Chondrocyte (in vitro differentiated cells): Measurements from ENCODE around the gene TMEM163. TPM values are rescaled to one million over a fixed set of nuclear protein-coding genes. Genes with fewer than 3 reads are reported as not detected.

Experiments
- DNase-seq: peaks from one replicate; pipeline ENCODE4 v3.0.0; 2021; ENCODE audit warnings: mixed read lengths, low spot score
- H3K27ac Mint-ChIP-seq: one replicate; pipeline ENCODE4 v1.8.0; 2021; ENCODE audit warnings: mild to moderate bottlenecking, moderate library complexity, mixed read lengths; ENCODE audit not compliant: unreplicated experiment
- H3K27me3 Mint-ChIP-seq: 2 replicates; pipeline ENCODE4 v1.8.0; 2021; ENCODE audit warnings: low read depth, mixed read lengths
- H3K36me3 Mint-ChIP-seq: 2 replicates; pipeline ENCODE4 v1.8.0; 2021; ENCODE audit warnings: low read depth, mixed read lengths
- H3K4me1 Mint-ChIP-seq: 2 replicates; pipeline ENCODE4 v1.8.0; 2021; ENCODE audit warnings: low read depth, mild to moderate bottlenecking, mixed read lengths
- H3K4me3 Mint-ChIP-seq: one replicate; pipeline ENCODE4 v1.8.0; 2021; ENCODE audit warnings: mild to moderate bottlenecking, moderate library complexity, mixed read lengths; ENCODE audit not compliant: unreplicated experiment
- H3K9me3 Mint-ChIP-seq: 2 replicates; pipeline ENCODE4 v1.8.0; 2021; ENCODE audit warnings: low read depth, mixed read lengths
- total RNA-seq: library from RNA; stranded (reverse); gene quantifications from 3 replicates; pipeline ENCODE4 v1.2.1, GENCODE V29; 2021
- TF ChIP-seq, protein P1 (sequence below): fragments of 200-600 bp; sonication (generic); IDR thresholded peaks from 2 replicates; pipeline ENCODE4 v1.5.0; 2021; ENCODE audit warnings: antibody characterized with exemption, mild to moderate bottlenecking, moderate library complexity

TMEM163 gene
- total RNA-seq, 1 donor from 2014 or later: 0.07 TPM

DNA sequence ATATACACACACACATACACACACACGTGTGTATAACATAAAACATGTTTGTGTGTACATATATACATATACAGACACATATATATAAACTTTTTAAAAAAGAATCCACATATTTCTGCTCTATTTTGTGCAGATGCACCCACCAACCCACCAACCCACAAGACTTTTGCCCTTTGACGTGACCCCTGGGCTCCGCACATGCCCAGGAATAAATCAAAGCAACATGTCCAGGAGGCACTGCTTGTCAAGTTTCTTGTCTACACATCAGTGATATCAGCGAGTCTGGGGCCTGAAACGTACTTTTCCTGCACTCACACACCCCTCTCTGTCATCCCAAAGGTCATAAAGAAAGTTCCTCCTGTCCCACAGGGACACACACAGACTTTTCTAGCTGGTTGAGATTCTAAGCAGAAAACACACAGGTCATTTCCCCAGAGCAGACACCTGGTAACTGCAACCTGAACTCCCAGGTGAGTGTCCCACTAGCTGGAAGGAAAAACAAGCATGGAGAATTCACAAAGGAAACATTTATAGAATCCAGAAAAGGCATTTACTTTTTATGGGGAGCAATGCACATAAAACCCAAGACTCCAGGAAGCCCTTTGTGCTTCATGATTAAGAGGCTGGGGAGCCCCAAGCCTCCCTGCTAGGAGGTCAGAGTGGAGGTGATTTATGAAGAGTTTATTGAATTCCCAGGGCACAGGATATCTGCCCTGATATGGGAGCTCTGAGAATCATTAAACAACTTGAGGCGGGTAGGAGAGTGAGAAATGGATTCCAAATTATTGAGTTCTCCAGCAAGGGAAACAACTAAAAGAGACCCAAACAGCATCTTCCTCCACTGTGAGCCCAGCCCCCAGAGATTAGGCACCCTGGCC is 253.3 kb downstream of the TMEM163 start:
- H3K36me3 Mint-ChIP-seq: no peaks in the 10 kb centered on the region
- no peaks in the 10 kb centered on the region for H3K9me3 Mint-ChIP-seq
- no peak overlapping the region for H3K27ac Mint-ChIP-seq
- no peak overlapping the region for H3K4me3 Mint-ChIP-seq
- no peak for DNase-seq
- no peaks in the 10 kb centered on the region for H3K27me3 Mint-ChIP-seq
- H3K4me1 Mint-ChIP-seq: no peaks in the 10 kb centered on the region
- TF ChIP-seq, protein P1, sequence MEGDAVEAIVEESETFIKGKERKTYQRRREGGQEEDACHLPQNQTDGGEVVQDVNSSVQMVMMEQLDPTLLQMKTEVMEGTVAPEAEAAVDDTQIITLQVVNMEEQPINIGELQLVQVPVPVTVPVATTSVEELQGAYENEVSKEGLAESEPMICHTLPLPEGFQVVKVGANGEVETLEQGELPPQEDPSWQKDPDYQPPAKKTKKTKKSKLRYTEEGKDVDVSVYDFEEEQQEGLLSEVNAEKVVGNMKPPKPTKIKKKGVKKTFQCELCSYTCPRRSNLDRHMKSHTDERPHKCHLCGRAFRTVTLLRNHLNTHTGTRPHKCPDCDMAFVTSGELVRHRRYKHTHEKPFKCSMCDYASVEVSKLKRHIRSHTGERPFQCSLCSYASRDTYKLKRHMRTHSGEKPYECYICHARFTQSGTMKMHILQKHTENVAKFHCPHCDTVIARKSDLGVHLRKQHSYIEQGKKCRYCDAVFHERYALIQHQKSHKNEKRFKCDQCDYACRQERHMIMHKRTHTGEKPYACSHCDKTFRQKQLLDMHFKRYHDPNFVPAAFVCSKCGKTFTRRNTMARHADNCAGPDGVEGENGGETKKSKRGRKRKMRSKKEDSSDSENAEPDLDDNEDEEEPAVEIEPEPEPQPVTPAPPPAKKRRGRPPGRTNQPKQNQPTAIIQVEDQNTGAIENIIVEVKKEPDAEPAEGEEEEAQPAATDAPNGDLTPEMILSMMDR: no peak

DNA sequence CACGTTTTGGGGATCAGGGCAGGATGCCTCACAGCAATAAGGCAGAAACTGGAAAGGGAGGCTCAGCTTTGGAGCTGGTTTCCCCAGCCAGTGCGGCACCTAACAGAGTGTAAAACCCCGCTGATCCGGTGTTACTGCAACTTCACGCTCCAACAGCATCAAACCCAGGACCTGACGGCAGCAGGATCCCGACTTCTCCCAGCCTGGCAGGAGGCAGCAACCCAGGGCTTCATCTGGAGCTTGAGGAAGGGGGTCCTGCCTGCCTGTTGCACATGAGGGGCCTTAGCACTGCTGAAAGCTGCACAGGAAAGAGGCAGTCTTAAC is 255.1 kb downstream of the TMEM163 start:
- Mint-ChIP-seq H3K27ac (no peak overlapping the region), H3K4me3 (no peak overlapping the region), H3K9me3 (no peaks in the 10 kb centered on the region), H3K36me3 (no peaks in the 10 kb centered on the region), H3K4me1 (no peaks in the 10 kb centered on the region), H3K27me3 (no peaks in the 10 kb centered on the region)
- TF ChIP-seq, protein P1: no peak
- no peak for DNase-seq

- TF ChIP-seq, protein P1: no peak
- Mint-ChIP-seq H3K4me1 (no peaks in the 10 kb centered on the region), H3K4me3 (no peak overlapping the region), H3K36me3 (no peaks in the 10 kb centered on the region), H3K27me3 (no peaks in the 10 kb centered on the region), H3K9me3 (no peaks in the 10 kb centered on the region), H3K27ac (no peak overlapping the region)
- no peak for DNase-seq
Measured at GRCh38 chr2:134462791-134463698, 255.8 kb downstream of the TMEM163 start.

- DNase-seq: no peak
- H3K27me3 Mint-ChIP-seq: no peaks in the 10 kb centered on the region
- H3K27ac Mint-ChIP-seq: no peak overlapping the region
- TF ChIP-seq, protein P1: no peak
- no peaks in the 10 kb centered on the region for H3K9me3 Mint-ChIP-seq
- H3K4me1 Mint-ChIP-seq: no peaks in the 10 kb centered on the region
- H3K36me3 Mint-ChIP-seq: no peaks in the 10 kb centered on the region
- no peak overlapping the region for H3K4me3 Mint-ChIP-seq
Measured at GRCh38 chr2:134462275-134462674, 256.5 kb downstream of the TMEM163 start.

DNA sequence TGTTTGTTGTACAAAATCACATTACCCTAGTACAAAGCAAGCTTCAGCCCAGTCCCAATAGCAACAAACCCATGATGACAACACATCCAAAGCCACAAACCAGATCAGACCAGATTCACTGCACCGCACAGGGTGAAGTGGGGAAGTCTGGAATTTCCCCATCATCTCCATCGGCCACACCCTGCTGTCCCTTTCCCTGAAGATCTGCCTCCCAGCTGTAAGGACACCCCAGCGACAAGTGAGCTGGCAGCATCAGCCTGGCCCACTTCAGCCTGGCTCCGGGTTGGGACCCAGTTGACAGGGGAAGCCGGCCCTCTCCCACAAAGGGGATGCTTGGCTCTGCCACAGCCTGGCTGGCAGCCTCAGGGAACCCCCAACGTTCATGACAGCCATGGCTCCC is 257.3 kb downstream of the TMEM163 start:
- H3K4me3 Mint-ChIP-seq: no peak overlapping the region
- H3K9me3 Mint-ChIP-seq: no peaks in the 10 kb centered on the region
- no peak for DNase-seq
- H3K27me3 Mint-ChIP-seq: no peaks in the 10 kb centered on the region
- no peak overlapping the region for H3K27ac Mint-ChIP-seq
- TF ChIP-seq, protein P1: no peak
- H3K4me1 Mint-ChIP-seq: no peaks in the 10 kb centered on the region
- no peaks in the 10 kb centered on the region for H3K36me3 Mint-ChIP-seq
